Epidermal melanocyte (primary cell): ENCODE data around the gene TTC6.

Experiments used
- DNase-seq: peaks from one replicate; pipeline ENCODE4 v3.0.0; 2011; ENCODE audit warnings: low spot score; ENCODE audit not compliant: insufficient read length

TTC6 gene

DNA sequence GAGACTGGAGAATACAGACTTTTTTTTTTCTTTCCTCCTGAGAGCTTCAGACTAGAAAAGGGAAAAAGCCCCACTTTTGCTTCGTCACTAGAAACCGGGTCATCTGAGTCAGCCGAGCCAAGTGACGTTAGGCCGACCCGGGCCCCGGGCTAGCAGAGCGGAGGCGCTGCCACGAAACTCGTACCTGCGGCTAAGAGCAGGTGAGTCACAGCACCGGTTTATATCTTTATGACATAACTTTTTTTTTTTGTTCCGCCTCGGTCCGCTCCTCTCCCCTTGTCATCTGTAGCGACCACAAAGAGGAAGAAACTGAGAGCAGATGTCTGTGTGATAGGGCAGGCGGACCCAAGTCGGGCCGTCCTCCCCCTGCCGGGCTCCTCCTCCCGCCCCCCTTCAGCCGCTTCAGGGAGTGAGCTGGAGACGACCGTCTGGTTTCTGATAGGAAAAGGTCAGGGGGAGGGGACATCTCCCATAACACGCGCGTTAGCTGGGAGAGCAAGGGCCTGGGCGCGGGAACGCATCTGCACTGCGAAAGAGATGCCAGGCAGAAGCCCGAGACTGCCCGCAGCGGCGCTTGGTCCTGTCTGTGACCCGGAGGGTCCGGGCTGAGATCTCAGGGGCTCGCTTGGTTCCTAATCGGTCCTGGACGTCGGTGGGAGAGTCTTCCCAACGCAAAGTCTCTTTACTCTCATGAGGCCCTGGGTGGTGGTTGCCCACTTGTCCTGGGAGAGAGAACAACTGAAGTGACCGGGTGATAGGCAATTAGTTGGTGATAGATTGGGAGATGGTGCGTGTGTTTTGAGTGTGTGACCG is 586 bp downstream of the TTC6 start:
- DNase-seq: no peak

DNA sequence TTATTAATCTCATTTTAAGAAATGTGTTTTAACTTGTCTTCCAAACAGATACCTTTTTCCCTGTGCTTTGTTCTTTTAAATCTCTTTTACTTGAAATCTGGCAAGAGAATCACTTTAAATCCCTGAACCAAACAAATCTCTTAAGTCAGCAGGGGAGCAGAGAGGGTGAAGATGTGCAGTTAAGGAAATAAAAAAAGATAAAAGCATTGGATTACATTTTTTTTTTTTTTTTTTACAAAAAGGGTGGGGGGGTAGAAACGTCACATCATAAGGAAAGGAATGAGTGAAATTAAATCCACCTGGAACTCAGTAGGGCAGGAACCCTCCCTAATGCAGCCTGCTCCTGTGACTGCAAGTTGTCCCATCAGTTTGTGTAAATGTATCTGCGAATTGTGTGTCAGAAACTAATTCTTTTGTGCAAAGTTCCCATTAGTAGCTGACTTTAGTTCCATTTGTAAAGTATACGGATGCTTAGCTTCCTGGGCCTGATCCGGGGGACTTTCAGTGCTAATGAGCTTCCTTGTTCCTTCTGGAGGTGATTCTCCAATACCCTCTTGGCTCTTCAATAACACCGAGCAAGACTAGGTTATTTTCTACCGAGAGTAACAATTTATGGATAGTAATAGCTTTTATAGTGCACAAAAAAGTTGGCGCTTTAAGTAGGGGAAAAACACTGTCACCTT is 1.5 kb downstream of the TTC6 start:
- DNase-seq: no peak

DNA sequence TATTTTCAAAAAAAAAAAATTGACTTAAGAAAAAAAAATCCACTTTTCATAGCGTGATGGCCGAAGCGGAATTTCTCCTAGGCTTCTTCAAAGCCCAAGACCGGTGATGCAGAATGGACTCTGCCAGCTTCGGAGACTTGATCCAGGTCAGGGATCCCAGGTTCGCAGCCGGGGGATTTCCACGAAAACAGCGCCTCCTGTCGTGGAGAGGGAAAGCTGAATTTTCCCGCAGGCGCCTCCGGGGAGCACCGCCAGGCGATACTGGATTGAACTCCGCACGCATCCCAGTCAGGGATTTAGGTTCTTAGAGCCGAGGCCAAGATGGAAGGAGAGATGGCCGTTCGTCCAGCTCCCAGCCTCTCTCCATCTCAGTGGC is 2.1 kb downstream of the TTC6 start:
- DNase-seq: no peak

DNA sequence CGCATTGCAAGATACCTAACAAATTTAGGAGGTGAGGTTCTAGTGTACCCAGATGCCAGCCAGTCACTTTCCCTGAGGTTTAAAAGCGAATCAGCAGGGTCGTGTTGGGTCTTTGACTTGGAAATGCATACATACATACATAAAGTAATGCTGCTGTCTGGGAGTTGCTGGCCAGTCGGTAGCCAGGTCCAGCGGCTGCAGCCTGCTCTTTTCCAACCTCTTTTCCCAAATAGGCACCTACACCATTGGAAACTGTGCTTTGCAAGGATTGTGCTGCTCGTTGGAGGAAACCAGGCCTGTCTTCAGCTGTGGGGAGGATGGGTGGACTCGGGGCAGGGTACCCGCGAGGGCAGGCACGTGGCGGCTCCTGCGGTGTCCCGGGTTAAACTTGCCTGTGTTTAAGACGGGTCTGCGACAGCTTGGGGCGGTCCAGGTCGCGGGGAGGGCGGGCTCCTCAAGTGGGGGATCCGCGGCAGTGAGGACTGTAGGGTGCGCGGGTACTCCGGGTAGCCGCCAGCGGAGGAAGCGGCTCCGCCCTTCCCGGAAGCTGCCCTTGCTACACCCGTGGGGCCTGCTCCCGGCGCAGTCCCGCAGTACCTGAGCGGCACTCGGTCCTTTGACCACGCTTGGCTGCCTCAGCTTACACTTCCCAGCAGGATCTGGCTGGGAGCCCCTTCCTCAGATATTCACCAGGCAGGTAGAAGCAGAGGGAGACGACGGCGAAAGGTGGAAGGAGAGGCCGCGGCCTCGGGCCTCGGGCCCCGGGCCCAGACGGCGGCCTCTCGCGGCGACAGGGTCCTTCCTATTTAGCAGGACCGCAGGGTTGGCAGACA is 2.7 kb downstream of the TTC6 start:
- DNase-seq: no peak

GRCh38 chr14:37598747-37599506 is 3.5 kb downstream of the TTC6 start:
- DNase-seq: no peak

GRCh38 chr14:37599507-37600368 is 4.3 kb downstream of the TTC6 start:
- DNase-seq: no peak

GRCh38 chr14:37600880-37601741 is 5.7 kb downstream of the TTC6 start:
- no peak for DNase-seq

DNA sequence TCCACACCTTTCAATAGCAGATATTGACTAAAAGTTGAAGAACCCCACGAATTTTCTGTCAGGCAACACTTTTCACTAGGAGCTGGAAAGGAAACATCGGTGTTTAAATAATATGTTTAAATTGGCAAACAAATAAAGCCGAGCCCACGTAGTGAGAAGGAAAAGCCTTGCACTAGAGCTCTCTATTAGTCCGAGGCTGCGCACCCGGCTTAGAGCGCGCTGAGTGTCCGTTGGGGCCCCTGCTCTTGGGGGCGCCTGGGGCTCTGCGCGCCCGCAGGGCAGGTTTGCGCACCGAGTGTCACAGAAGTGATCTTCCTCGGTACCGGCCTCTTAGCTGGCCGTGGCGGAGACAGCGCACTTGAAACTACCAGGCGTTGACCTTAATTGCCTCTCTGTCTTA is 6.4 kb downstream of the TTC6 start:
- no peak for DNase-seq

DNA sequence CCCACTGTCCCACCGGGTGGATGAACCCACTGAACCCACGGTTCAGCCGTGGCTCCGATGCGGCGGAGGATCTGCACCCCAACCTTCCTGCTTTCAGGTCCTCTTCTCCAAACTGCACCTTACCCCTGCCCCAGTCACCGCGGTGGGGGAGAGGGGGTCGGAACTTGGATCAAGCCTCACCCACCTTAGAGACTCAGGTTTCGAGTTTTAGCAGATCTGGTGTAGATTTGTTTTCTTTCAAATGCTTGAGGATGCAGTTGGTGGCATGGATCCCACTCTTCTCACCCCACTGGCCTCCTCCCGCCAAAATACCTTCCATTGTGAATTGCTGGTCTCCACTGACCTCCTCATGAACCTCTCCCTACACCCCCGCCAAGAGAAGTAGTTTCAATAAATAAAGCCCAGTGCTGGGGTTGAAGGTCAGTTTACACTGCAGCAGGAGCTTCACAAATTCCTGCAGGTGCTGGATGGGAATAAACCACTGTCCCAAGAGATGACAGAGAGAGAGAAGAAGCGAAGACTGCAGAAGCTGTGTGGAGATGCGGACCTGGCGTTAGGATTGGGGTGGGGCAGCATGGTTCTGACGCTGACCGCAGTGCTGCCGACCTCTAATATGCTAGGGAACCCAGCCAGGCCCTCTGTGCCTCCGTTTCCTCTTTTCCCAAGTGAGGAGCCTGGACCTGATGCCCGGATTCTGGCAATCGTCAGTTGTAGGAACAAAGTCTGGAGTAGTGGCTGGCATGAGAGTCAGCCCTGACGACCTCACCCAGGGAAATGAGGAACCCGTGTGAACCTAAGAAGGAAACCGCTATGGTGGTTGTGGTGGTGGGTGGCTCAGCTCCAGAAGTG is 7.4 kb downstream of the TTC6 start:
- DNase-seq: no peak

GRCh38 chr14:37603688-37604251 is 8.3 kb downstream of the TTC6 start:
- no peak for DNase-seq

GRCh38 chr14:37606678-37607077 is 11.2 kb downstream of the TTC6 start:
- no peak for DNase-seq

GRCh38 chr14:37608649-37609048 is 13.2 kb downstream of the TTC6 start:
- DNase-seq: no peak

DNA sequence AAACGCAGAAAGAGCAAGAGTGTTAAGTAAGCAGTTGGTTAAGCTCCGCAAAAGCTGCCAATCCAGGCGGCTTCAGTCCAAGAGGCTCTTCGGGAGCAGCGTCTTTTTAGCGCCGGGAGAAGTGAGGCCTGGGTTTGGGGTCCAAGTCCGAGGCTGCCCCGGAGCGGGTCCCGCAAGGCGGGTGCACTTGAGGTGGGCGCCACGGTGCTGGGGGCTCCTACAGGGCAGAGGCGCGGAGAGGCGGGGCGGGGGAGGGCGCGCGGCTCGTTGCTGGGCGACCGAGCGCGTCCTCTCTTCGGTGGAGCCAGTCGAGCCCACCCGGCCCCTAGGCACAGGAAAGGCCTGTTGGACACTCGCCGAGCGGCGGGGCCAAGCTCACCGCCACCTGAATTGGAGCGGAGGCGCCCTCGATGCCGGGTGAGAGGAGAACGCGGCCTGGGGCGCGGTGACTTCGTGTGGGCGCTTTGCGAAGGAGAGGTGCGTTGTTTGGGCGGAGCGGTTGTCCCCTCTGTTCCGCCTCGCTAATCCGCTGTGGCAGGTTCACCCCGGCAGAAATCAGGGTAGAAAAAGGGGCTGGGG is 15.6 kb downstream of the TTC6 start:
- DNase-seq: no peak

GRCh38 chr14:37615582-37616289 is 20.3 kb downstream of the TTC6 start:
- no peak for DNase-seq

- no peak for DNase-seq
Measured at GRCh38 chr14:37616853-37617252, 21.4 kb downstream of the TTC6 start.

GRCh38 chr14:37617864-37618365 is 22.5 kb downstream of the TTC6 start:
- no peak for DNase-seq

- DNase-seq: no peak
Measured at GRCh38 chr14:37618498-37619028, 23.1 kb downstream of the TTC6 start.
